ENCODE results near the gene RPTOR.
A peak's percentile ranks its signal among the peaks of the same experiment; 100 is the strongest.
"Not testable (repeated sequence)": the region's sequence is repeated elsewhere in the genome, so short reads cannot be mapped to it uniquely, and the experiment has no call there.

The RPTOR gene

GRCh38 chr17:80724775-80725266, 180.2 kb downstream of the RPTOR start:
- no peak for DNase-seq

- no peak for DNase-seq
These were observed 180.9 kb downstream of the RPTOR start for GRCh38 chr17:80725517-80725916.

- DNase-seq: no peak
These were observed 182.1 kb downstream of the RPTOR start for GRCh38 chr17:80726558-80727408.

DNA sequence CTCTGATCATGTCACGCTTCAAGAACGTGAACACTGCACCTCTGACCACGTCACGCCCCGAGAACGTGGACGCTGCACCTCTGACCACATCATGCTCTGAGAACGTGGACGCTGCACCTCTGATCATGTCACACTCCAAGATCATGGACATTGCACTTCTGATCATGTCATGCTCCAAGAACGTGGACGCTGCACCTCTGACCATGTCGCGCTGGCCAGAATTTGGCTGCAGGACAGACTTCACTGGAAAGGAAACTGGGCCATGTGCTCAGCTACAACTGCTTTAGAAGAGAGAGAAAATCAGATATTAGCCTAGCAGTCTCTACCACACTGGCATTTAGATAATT, 182.7 kb downstream of the RPTOR start:
- no peak for DNase-seq

- no peak for DNase-seq
These were observed 184.4 kb downstream of the RPTOR start for GRCh38 chr17:80729016-80729415.

DNA sequence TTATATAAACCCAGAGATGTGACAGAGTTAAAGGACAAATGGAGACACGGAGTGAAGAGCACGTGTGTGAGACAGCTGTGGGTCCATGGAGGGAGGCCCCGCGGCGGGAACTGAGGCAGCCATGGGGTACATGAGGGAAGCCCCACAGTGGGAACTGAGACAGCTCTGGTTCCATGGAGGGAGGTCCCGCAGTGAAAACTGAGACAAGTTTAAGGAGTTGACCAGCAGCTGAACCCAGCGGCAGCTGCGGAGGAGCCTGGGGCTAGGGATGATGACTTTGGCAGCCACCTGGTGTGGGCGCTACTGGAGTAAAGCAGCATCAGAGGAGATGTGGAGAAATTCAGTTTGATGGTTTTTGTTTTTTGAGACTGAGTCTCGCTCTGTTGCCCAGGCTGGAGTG, 185.1 kb downstream of the RPTOR start:
- DNase-seq: no peak

DNA sequence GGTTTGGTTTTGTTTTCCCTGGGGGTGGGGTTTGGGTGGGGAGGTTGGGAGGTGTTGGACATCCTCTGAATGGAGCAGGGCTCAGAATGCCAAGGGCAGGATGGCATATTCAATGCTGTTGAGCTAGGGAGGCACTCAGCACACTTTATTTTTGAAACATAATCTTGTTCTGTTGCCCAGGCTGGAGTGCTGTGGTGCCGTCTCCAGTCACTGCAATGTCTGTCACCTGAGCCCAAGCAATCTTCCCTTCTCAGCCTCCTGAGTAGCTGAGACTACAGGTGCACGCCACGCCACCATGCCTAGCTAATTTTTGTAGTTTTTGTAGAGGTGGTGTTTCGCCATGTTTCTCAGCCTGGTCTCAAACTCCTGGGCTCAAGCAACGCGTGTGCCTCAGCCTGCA, 186.1 kb downstream of the RPTOR start:
- DNase-seq: no peak

GRCh38 chr17:80731323-80731722, 186.7 kb downstream of the RPTOR start:
- peak in 1 of 2 donors; percentile 25 for DNase-seq

GRCh38 chr17:80732268-80732667, 187.6 kb downstream of the RPTOR start:
- no peak for DNase-seq

DNA sequence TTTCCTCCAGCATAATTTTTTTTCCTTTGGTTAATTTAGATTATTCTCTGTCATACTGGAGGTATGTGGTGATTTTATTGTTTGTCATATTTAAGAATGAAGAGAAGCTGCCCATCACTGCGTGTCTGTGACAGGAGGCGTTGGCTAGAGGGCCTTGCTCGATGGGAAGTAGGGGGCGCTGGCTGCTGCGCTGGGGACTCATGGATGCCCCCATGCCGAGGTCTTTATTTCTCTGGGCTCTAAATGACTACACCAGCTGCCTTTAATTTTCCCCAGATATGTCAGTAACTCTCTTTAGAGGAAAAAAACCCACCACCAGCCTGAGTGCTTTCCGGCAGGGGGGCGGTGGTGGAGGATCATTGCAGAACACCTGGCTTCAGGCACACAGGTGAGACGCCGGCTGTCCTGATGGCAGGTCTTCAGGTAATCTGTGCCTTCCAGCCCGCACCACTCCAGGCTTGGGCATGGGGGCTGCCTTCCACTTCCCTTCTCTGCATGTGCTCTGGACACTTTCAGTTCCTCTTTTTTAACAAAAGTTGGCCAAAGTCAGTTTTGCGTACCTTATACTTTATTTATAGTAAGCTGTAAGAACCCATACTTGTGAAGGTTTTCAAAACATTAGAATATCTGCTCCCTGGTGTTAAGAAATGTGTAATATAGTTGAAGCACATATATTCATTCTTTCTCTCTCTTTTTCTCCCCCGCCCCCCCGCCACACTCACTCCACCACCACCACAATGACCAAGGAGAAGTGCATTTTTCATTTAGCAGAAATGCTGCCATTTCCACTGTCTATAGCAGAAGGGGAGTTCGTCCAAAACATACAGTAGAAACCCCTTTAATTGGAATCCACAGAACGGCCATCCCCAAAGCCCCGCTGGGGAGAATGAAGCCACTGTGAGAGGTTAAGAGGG, 192.7 kb downstream of the RPTOR start:
- peak in 1 of 2 donors; percentile 55 for DNase-seq

GRCh38 chr17:80738020-80738808, 193.6 kb downstream of the RPTOR start:
- DNase-seq: peak in 1 of 2 donors; percentile 13

DNA sequence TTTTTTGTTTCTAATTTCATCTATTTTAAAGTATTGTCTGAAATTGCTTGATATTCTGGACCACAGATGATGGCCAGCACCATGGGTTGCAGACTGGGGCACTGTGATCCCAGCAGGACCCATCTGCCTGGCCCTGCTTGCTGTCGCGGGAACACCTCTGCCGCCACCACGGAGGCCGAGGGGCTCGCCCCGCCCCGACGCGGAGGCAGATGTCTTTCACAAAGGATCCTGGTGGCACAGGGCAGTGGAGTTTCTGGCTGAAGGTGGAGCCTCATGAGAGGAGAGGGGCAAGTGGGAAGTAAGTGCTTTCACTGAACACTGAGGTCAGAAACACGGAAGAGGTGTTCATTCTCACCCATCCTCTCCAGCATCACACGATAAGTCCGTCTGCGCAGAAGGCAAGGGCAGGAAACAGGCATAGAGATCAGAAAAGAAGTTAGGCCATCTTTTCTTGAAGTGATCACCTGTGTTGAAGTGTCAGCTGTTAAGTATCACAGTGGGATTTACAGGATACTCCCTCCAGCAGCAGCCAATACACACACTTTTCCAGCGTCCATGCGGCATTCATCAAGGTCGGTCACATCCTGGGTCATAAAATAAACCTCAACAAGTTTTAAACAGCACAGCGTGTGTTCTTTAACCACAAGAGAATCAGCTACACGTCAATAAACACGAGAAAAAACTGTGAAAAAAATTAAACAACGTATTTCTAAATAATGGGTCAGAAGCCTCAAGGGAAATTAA, 194.5 kb downstream of the RPTOR start:
- no peak for DNase-seq

GRCh38 chr17:80740141-80740540, 195.5 kb downstream of the RPTOR start:
- no peak for DNase-seq

GRCh38 chr17:80742091-80742490, 197.5 kb downstream of the RPTOR start:
- DNase-seq: no peak

GRCh38 chr17:80742581-80743180, 198.0 kb downstream of the RPTOR start:
- no peak for DNase-seq

- peak; percentile 34 to 41 for DNase-seq
These were observed 198.6 kb downstream of the RPTOR start for GRCh38 chr17:80743181-80743771.

GRCh38 chr17:80743973-80744372, 199.3 kb downstream of the RPTOR start:
- DNase-seq: not testable (repeated sequence)

- not testable (repeated sequence) for DNase-seq
These were observed 200.1 kb downstream of the RPTOR start for GRCh38 chr17:80744725-80745124.

- no peak for DNase-seq
These were observed 200.5 kb downstream of the RPTOR start for GRCh38 chr17:80745183-80745582.

DNA sequence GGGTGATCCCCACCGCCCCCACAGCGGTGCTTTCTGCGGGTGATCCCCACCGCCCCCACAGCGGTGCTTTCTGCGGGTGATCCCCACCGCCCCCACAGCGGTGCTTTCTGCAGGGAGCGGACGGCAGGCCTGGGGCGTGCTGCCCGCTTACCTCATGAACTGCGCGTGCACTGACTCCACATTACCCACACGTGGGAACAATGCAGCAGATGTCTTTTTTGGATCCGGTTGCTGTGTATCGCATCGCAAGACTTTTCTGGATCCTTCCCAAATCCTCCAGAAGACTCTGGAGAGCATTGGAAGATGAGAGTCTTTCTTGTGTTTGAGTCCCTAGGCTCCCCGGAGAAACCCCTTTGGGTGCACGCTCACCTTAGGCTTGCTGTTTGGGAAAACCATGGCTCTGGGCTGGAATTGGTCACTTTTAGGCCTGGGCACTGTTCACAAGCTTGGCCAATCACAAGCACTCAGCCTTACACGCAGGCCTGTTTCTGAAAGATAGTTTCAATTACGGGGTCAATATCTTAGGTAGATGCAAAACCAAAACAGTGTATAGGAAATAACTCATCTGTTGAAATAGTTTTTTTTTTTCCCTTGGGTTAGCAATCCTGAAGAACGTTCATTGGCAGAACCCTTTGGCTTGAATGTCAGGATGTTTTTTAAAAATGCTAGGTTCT, 201.8 kb downstream of the RPTOR start:
- no peak for DNase-seq

DNA sequence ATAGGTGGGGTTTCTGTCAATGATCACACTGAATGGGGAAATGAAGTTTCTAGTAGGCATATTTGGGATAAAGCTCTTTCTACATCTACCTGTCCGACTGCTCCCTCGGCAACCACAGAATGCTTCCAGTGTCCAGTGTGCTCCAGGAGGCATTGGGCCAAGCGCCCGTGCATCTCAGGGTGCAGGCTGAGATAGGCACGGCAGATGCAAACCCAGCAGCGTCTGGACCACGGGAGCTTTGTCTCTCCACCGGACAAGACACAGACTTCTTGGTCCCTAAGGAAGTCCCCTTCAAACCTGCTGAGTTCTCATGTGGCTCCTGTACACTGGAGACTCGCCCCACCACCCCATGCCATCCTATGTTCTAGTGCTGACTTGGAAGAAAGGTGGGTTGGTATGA, 202.8 kb downstream of the RPTOR start:
- DNase-seq: no peak

Measured in CD4-positive, alpha-beta T cell treated with Interleukin-1 beta for 1 hour (primary cell).